CD4-positive, alpha-beta T cell (primary cell): Measurements from ENCODE around the gene RIMBP3C. TPM values are rescaled to one million over a fixed set of nuclear protein-coding genes. Genes with fewer than 3 reads are reported as not detected.
A peak's percentile ranks its signal among the peaks of the same experiment; 100 is the strongest.

Experiments used
- ATAC-seq: fragments of 200-7000 bp; cut with Tn5 transposase; one replicate; pipeline ENCODE4 v1.10.0; 2022; ENCODE audit warnings: mild to moderate bottlenecking; ENCODE audit not compliant: poor library complexity
- CTCF ChIA-PET: fragments of 350-600 bp; sonication (Branson Sonifier 250); formaldehyde crosslinking; loops from one replicate; lab custom pipeline; 2021; ENCODE audit warnings: antibody characterized with exemption, inconsistent platforms; lab: Charles Lee
- POLR2A ChIA-PET: fragments of 350-600 bp; sonication (Branson Sonifier 250); formaldehyde crosslinking; loops from one replicate; lab custom pipeline; 2021; ENCODE audit warnings: antibody characterized with exemption, inconsistent platforms; lab: Charles Lee
- DNase-seq, 14 experiments: peaks; one replicate each; pipeline ENCODE4 v3.0.0-alpha.2; 2013 to 2020; ENCODE audit warnings: mixed read lengths in 2 of 14
- H3K27ac ChIP-seq, 2 donors: one replicate each; pipeline versions ENCODE4 v1.5.1 to v1.7.0; 2013; ENCODE audit warnings: low read length in 2 of 2, low read depth in 1 of 2, mild to moderate bottlenecking in 1 of 2
- H3K27me3 ChIP-seq, 2 experiments: 1 replicate in 1 of 2; 2 replicates in 1 of 2; pipeline versions ENCODE4 v1.6.1 to v1.7.0; 2013; ENCODE audit warnings: low read length in 2 of 2, control low read depth in 1 of 2, mild to moderate bottlenecking in 1 of 2, moderate library complexity in 1 of 2; ENCODE audit not compliant: insufficient read depth in 2 of 2, control insufficient read depth in 1 of 2
- H3K36me3 ChIP-seq: one replicate; pipeline ENCODE4 v1.6.1; 2013; ENCODE audit warnings: low read length, control low read depth; ENCODE audit not compliant: insufficient read depth
- H3K4me1 ChIP-seq: one replicate; pipeline ENCODE4 v1.6.1; 2013; ENCODE audit warnings: low read length, control low read depth; ENCODE audit not compliant: insufficient read depth
- H3K4me3 ChIP-seq: one replicate; pipeline ENCODE4 v1.5.1; 2013; ENCODE audit warnings: mild to moderate bottlenecking, low read length, moderate library complexity
- H3K9me3 ChIP-seq, 2 experiments: 1 replicate in 1 of 2; 2 replicates in 1 of 2; pipeline versions ENCODE4 v1.6.1 to v1.7.0; 2013; ENCODE audit warnings: low read length in 2 of 2, mild to moderate bottlenecking in 2 of 2, control low read depth in 1 of 2, moderate library complexity in 1 of 2; ENCODE audit not compliant: control insufficient read depth in 1 of 2, insufficient read depth in 1 of 2
- H3K27ac Mint-ChIP-seq: one replicate; pipeline ENCODE4 v1.8.0; 2020; ENCODE audit warnings: mixed read lengths
- H3K27me3 Mint-ChIP-seq: one replicate; pipeline ENCODE4 v1.8.0; 2021; ENCODE audit warnings: mixed read lengths
- H3K36me3 Mint-ChIP-seq: one replicate; pipeline ENCODE4 v1.8.0; 2021; ENCODE audit warnings: low read depth, mixed read lengths
- H3K4me1 Mint-ChIP-seq: one replicate; pipeline ENCODE4 v1.8.0; 2021; ENCODE audit warnings: low read depth, mixed read lengths
- H3K4me3 Mint-ChIP-seq: one replicate; pipeline ENCODE4 v1.8.0; 2020; ENCODE audit warnings: mild to moderate bottlenecking, mixed read lengths
- H3K9me3 Mint-ChIP-seq: one replicate; pipeline ENCODE4 v1.8.0; 2020; ENCODE audit warnings: mixed read lengths
- CTCF ChIP-seq: fragments of 200-600 bp; IDR thresholded peaks from one replicate; pipeline ENCODE4 v1.8.0; 2022; ENCODE audit warnings: antibody characterized with exemption, mild to moderate bottlenecking
- intact Hi-C, 2 experiments: fragments of 100-400 bp; cut with DNase I in 1 of 2; cut with micrococcal nuclease in 1 of 2; formaldehyde crosslinking; loops; one replicate each; pipeline versions ENCODE4 v1.15.1 to v1.9.0; 2023 to 2025; cut with DNase I, micrococcal nuclease
- total RNA-seq, 174 experiments: library from RNA in 2 of 174; stranded (reverse) in 2 of 174; gene quantifications; one replicate each; pipeline ENCODE4 v1.2.3 and lab custom pipeline; 2021 to 2026

RIMBP3C gene
- total RNA-seq, 2 experiments from 2014 or later, result 0.14 TPM; not detected in 1

DNA sequence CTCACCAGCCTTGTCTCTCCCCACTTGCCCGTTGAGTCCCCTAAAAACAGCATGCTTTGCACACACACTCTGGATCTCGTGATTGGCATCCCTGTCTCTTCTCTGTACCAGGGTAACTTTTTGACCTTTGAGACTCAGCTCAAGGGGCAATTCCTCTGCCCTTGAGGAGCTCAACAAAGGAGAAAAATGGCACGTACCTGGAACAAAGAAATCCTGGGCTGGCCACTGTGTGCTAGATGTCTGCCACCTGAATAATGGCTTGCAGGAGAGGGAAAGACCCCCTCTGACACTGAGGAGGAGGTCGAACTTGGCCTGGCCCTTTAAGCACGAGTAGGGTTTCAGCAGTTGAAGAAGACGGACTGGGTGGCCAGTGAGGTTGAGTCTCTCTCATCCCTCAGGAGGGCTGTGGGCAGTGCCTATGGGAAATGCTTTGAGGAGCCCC lies 22.1 kb upstream of the RIMBP3C start:
- H3K27ac ChIP-seq, result no peak overlapping the region
- no peaks in the 10 kb centered on the region for H3K9me3 Mint-ChIP-seq
- H3K4me1 Mint-ChIP-seq, result peaks cover 76% of the 10 kb centered on the region
- peaks cover 22% of the 10 kb centered on the region for H3K36me3 ChIP-seq
- no peak for DNase-seq
- ATAC-seq, result no peak
- ChIA-PET POLR2A (no interaction called here), CTCF (no interaction called here)
- no peaks in the 10 kb centered on the region for H3K27me3 Mint-ChIP-seq
- peaks cover 32% of the 10 kb centered on the region for H3K36me3 Mint-ChIP-seq
- H3K27me3 ChIP-seq, result no peaks in the 10 kb centered on the region
- no peak for TF ChIP-seq CTCF
- H3K9me3 ChIP-seq, result no peaks in the 10 kb centered on the region
- no peak overlapping the region for H3K4me3 ChIP-seq
- peaks cover 80% of the 10 kb centered on the region for H3K4me1 ChIP-seq
- peak overlapping the region; percentile 31 for H3K4me3 Mint-ChIP-seq
- intact Hi-C loops, result loop anchor here in 1 of 2 experiments (5.0 kb wide), 1 partner anchor 44 kb away; no protein-coding TSS in a partner anchor
- H3K27ac Mint-ChIP-seq, result no peak overlapping the region

DNA sequence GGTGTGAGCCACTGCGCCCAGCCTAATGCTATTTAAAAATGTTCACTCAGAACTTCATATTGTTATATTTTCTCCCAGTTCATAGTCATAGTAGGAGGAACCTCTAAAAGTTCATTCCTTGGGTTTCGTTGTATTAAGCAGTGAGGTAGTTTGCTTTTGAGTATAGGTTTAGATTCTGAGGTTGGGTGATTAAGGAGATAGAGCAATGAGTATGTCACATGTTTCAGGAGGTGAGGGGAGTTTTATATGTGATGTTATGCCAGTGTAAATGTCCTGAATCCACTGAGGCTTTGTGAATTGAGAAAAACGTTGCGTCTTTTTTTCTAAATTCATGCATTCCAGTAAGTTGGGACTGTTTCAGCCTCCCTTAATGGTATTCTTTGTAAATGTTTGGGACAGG lies 20.4 kb upstream of the RIMBP3C start:
- H3K27ac Mint-ChIP-seq, result peak overlapping the region; percentile 0
- CTCF ChIA-PET, result no interaction called here
- ATAC-seq, result no peak
- peaks cover 27% of the 10 kb centered on the region for H3K36me3 Mint-ChIP-seq
- Histone ChIP-seq H3K27me3 (no peaks in the 10 kb centered on the region), H3K27ac (no peak overlapping the region), H3K9me3 (no peaks in the 10 kb centered on the region), H3K36me3 (peaks cover 20% of the 10 kb centered on the region), H3K4me3 (no peak overlapping the region), H3K4me1 (peaks cover 74% of the 10 kb centered on the region)
- DNase-seq, result no peak
- POLR2A ChIA-PET, result no interaction called here
- no peaks in the 10 kb centered on the region for H3K9me3 Mint-ChIP-seq
- no peaks in the 10 kb centered on the region for H3K27me3 Mint-ChIP-seq
- no peak overlapping the region for H3K4me3 Mint-ChIP-seq
- no peak for TF ChIP-seq CTCF
- intact Hi-C loops, result loop anchor here in 1 of 2 experiments (5.0 kb wide), 1 partner anchor 46 kb away; no protein-coding TSS in a partner anchor
- H3K4me1 Mint-ChIP-seq, result peaks cover 67% of the 10 kb centered on the region

DNA sequence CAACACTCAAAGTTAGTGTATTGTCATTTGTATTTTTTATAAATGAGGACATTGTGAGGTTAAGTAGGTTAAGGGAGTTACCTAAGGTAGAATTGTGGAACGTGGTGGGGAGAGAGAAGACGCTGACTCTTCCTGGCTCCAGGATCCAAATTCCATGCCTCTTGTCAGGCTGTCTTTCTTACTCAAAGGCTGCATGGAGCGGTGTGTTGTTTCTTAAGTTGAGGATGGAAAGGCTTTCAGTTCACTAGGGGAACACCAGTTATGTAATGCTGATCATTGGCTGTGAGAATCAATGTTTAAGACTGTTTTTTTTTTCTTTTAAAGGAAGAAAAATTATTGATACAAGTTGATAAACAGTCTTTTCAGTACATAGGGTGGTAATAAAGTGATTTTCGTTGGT lies 19.1 kb upstream of the RIMBP3C start:
- Mint-ChIP-seq H3K9me3 (no peaks in the 10 kb centered on the region), H3K27me3 (no peaks in the 10 kb centered on the region), H3K4me3 (peak overlapping the region; percentile 91), H3K27ac (peak overlapping the region; percentile 93), H3K4me1 (peaks cover 63% of the 10 kb centered on the region), H3K36me3 (peaks cover 22% of the 10 kb centered on the region)
- DNase-seq (no peak), ATAC-seq (no peak)
- intact Hi-C loops, result loop anchor here in 1 of 2 experiments (5.0 kb wide), 1 partner anchor 47 kb away; no protein-coding TSS in a partner anchor
- Histone ChIP-seq H3K4me1 (peaks cover 68% of the 10 kb centered on the region), H3K27ac (no peak overlapping the region), H3K27me3 (no peaks in the 10 kb centered on the region), H3K4me3 (no peak overlapping the region), H3K9me3 (no peaks in the 10 kb centered on the region), H3K36me3 (peaks cover 20% of the 10 kb centered on the region)
- CTCF ChIA-PET, result no interaction called here
- POLR2A ChIA-PET, result no interaction called here
- no peak for TF ChIP-seq CTCF
